ENCODE results near the gene MISP3. TPM values are rescaled to one million over a fixed set of nuclear protein-coding genes. Genes with fewer than 3 reads are reported as not detected.

Gene MISP3
- polyA plus RNA-seq, 1 donor from 2014 or later, result 8.2 TPM

GRCh38 chr19:14088634-14089411 lies 16.2 kb downstream of the MISP3 start:
- Histone ChIP-seq H3F3A (ENCODE audit: insufficient read depth, low read length, poor library complexity, severe bottlenecking) (peaks cover 4% of the 10 kb centered on the region), H3K27ac (ENCODE audit: low read length) (no peak overlapping the region), H3K9ac (ENCODE audit: low read length) (peak overlapping the region; percentile 44)

DNA sequence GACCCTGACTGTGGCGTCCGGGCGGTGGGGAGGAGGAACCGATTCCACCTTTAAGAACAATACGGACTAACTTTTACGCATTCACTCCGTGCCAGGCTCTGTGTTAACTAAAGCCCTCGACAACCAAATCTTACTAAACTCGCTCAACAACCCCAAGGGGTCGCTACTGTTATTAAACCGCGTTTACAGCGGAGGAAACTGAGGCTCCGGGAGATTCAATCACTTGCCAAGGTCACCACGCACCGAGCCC lies 16.8 kb downstream of the MISP3 start:
- Histone ChIP-seq H3F3A (ENCODE audit: insufficient read depth, low read length, poor library complexity, severe bottlenecking) (peaks cover 4% of the 10 kb centered on the region), H3K27me3 (ENCODE audit: insufficient read depth, low read depth, low read length) (no peaks in the 10 kb centered on the region), H2AFZ (ENCODE audit: low read depth, low read length) (no peak overlapping the region), H3K9me2 (ENCODE audit: insufficient read depth, low read length) (no peaks in the 10 kb centered on the region), H3K36me3 (ENCODE audit: insufficient read depth, low read length) (peaks cover 6% of the 10 kb centered on the region), H4K20me1 (ENCODE audit: insufficient read depth) (peaks cover 8% of the 10 kb centered on the region), H3K9me3 (ENCODE audit: low read length) (peaks cover 3% of the 10 kb centered on the region), H3K9ac (ENCODE audit: low read length) (peak overlapping the region; percentile 44), H3K4me2 (ENCODE audit: low read length) (peak overlapping the region; percentile 73), H3K27ac (ENCODE audit: low read length) (no peak overlapping the region), H3K79me2 (replicated peaks; ENCODE audit: insufficient read depth, low read length) (no peaks in the 10 kb centered on the region), H3K4me3 (ENCODE audit: low read length) (peak overlapping the region; percentile 70)
- peak; percentile 52 for TF ChIP-seq SMC3 (conservative IDR thresholded peaks at IDR 0.05; ENCODE audit: poor library complexity)
- TF ChIP-seq MXI1 (conservative IDR thresholded peaks at IDR 0.05; ENCODE audit: poor library complexity, severe bottlenecking), result no peak
- peak; percentile 40 for TF ChIP-seq RAD21 (conservative IDR thresholded peaks at IDR 0.05)
- TF ChIP-seq EP300 (conservative IDR thresholded peaks at IDR 0.05; ENCODE audit: poor library complexity, severe bottlenecking), result no peak
- no peak for TF ChIP-seq POLR2AphosphoS5 (IDR thresholded peaks at IDR 0.05)
- TF ChIP-seq TAF1 (IDR thresholded peaks at IDR 0.05; ENCODE audit: low read depth), result no peak
- TF ChIP-seq, protein P1, sequence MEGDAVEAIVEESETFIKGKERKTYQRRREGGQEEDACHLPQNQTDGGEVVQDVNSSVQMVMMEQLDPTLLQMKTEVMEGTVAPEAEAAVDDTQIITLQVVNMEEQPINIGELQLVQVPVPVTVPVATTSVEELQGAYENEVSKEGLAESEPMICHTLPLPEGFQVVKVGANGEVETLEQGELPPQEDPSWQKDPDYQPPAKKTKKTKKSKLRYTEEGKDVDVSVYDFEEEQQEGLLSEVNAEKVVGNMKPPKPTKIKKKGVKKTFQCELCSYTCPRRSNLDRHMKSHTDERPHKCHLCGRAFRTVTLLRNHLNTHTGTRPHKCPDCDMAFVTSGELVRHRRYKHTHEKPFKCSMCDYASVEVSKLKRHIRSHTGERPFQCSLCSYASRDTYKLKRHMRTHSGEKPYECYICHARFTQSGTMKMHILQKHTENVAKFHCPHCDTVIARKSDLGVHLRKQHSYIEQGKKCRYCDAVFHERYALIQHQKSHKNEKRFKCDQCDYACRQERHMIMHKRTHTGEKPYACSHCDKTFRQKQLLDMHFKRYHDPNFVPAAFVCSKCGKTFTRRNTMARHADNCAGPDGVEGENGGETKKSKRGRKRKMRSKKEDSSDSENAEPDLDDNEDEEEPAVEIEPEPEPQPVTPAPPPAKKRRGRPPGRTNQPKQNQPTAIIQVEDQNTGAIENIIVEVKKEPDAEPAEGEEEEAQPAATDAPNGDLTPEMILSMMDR (IDR thresholded peaks at IDR 0.05; ENCODE audit: poor library complexity, severe bottlenecking), result peak; percentile 66
- TF ChIP-seq EZH2 (IDR thresholded peaks at IDR 0.05; ENCODE audit: borderline replicate concordance, insufficient read depth, low read length, poor library complexity, severe bottlenecking), result no peak

More at GRCh38 chr19:14088634-14089411, 16.2 kb downstream of the MISP3 start:
- Histone ChIP-seq H3K79me2 (replicated peaks; ENCODE audit: insufficient read depth, low read length) (no peaks in the 10 kb centered on the region), H3K4me3 (ENCODE audit: low read length) (peak overlapping the region; percentile 70), H3K4me2 (ENCODE audit: low read length) (peak overlapping the region; percentile 73), H4K20me1 (ENCODE audit: insufficient read depth) (peaks cover 8% of the 10 kb centered on the region), H2AFZ (ENCODE audit: low read depth, low read length) (no peak overlapping the region), H3K36me3 (ENCODE audit: insufficient read depth, low read length) (peaks cover 6% of the 10 kb centered on the region), H3K9me2 (ENCODE audit: insufficient read depth, low read length) (no peaks in the 10 kb centered on the region), H3K27me3 (ENCODE audit: insufficient read depth, low read depth, low read length) (no peaks in the 10 kb centered on the region), H3K9me3 (ENCODE audit: low read length) (peaks cover 3% of the 10 kb centered on the region)
- TF ChIP-seq EP300 (conservative IDR thresholded peaks at IDR 0.05; ENCODE audit: poor library complexity, severe bottlenecking), result no peak
- TF ChIP-seq POLR2AphosphoS5 (IDR thresholded peaks at IDR 0.05), result no peak
- no peak for TF ChIP-seq MXI1 (conservative IDR thresholded peaks at IDR 0.05; ENCODE audit: poor library complexity, severe bottlenecking)
- TF ChIP-seq REST (IDR thresholded peaks at IDR 0.05; ENCODE audit: borderline replicate concordance), result no peak
- no peak for TF ChIP-seq EZH2 (IDR thresholded peaks at IDR 0.05; ENCODE audit: borderline replicate concordance, insufficient read depth, low read length, poor library complexity, severe bottlenecking)
- no peak for TF ChIP-seq SMC3 (conservative IDR thresholded peaks at IDR 0.05; ENCODE audit: poor library complexity)
- TF ChIP-seq TAF1 (IDR thresholded peaks at IDR 0.05; ENCODE audit: low read depth), result no peak
- TF ChIP-seq, protein P1 (IDR thresholded peaks at IDR 0.05; ENCODE audit: poor library complexity, severe bottlenecking), result no peak
- no peak for TF ChIP-seq RAD21 (conservative IDR thresholded peaks at IDR 0.05)

Measured in neural cell (in vitro differentiated cells).